Measurements from ENCODE around the gene VPS4A. TPM values are rescaled to one million over a fixed set of nuclear protein-coding genes. Genes with fewer than 3 reads are reported as not detected.
"Not testable (repeated sequence)": the region's sequence is repeated elsewhere in the genome, so short reads cannot be mapped to it uniquely, and the experiment has no call there.

VPS4A gene
- polyA plus RNA-seq (ENCODE audit: insufficient read length in 10 of 10), result 10 to 100 TPM; 32.4 to 38.1 (median 36.2) TPM
- long read RNA-seq, donor 1, full-length matches to known transcripts, result 17 of 73 reads
- long read RNA-seq, donor 1, partial matches to known transcripts, result 50 of 73 reads
- long read RNA-seq, donor 1, other reads (novel, unspliced or antisense), result 6 of 73 reads
- long read RNA-seq, donor 2, full-length matches to known transcripts, result 9 of 30 reads
- long read RNA-seq, donor 2, partial matches to known transcripts, result 12 of 30 reads
- long read RNA-seq, donor 2, other reads (novel, unspliced or antisense), result 9 of 30 reads
- long read RNA-seq, donor 3, result 0 reads
- long read RNA-seq, donor 4, full-length matches to known transcripts, result 11 of 46 reads
- long read RNA-seq, donor 4, partial matches to known transcripts, result 35 of 46 reads
- long read RNA-seq, donor 4, other reads (novel, unspliced or antisense), result 0 of 46 reads
- long read RNA-seq, donor 5, full-length matches to known transcripts, result 17 of 90 reads
- long read RNA-seq, donor 5, partial matches to known transcripts, result 73 of 90 reads
- long read RNA-seq, donor 5, other reads (novel, unspliced or antisense), result 0 of 90 reads
- long read RNA-seq, donor 6, full-length matches to known transcripts, result 18 of 55 reads
- long read RNA-seq, donor 6, partial matches to known transcripts, result 22 of 55 reads
- long read RNA-seq, donor 6, other reads (novel, unspliced or antisense), result 15 of 55 reads
- long read RNA-seq, donor 7, full-length matches to known transcripts, result 8 of 42 reads
- long read RNA-seq, donor 7, partial matches to known transcripts, result 22 of 42 reads
- long read RNA-seq, donor 7, other reads (novel, unspliced or antisense), result 12 of 42 reads
- long read RNA-seq, donor 8, full-length matches to known transcripts, result 11 of 11 reads
- long read RNA-seq, donor 8, partial matches to known transcripts, result 0 of 11 reads
- long read RNA-seq, donor 8, other reads (novel, unspliced or antisense), result 0 of 11 reads
- long read RNA-seq, donor 9, full-length matches to known transcripts, result 2 of 2 reads
- long read RNA-seq, donor 9, partial matches to known transcripts, result 0 of 2 reads
- long read RNA-seq, donor 9, other reads (novel, unspliced or antisense), result 0 of 2 reads

- DNase-seq, result peak; percentile 95 to 98 (median 96)
These were observed at the start of gene VPS4A for GRCh38 chr16:69310653-69311532. VPS4A (plus strand) TSS chr16:69311350; CDS start chr16:69311512, 162 bp downstream.

DNA sequence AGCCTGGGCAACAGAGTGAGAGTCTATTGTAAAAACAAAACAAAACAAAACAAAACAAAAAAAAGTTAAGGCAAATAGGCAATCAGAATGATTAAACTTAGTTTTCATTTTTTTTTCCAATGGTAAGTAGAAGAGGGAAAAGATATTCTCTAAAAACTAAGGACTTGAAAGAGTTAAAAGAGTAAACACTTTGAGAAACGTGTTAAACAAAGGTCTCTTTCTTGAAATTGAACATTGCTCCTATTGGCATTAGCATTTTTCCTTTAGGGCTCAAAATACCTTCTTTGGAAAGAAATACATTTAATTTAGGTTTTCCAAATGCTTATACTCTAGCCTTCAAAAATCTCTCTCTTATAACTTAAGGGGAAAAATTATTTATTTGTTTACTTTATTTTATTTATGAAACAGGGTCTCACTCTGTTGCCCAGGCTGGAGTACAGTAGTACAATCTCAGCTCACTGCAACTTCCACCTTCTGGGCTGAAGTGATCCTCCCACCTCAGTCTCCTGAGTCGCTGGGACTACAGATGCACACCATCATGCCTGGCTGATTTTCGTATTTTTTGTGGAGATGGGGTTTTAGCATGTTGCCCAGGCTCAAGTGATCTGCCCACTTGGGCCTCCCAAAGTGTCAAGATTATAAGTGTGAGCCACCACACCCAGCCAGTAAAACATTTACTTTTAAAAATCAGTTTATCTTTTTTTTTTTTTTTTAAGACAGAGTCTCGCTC lies 44.7 kb upstream of the VPS4A start:
- no peak for DNase-seq

DNA sequence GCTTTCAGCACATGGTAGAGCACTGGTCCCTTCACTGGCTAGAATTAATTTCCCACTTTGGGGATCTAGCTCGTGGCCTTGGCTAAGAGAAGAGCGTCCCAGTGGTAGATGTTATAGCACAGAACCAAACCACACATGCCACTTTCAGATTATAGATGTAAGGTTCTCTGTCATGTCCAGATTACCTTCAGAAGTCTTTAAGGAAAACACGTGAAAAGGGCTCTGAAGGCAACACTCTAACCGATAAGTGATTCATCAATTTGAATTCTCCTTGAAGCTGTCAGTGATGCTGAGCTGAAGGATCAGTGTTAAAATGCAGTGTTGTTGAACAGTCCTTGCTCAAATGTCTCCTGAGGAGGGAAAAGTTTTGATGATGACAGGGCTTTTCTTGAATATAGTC lies 43.5 kb upstream of the VPS4A start:
- DNase-seq, result no peak

DNA sequence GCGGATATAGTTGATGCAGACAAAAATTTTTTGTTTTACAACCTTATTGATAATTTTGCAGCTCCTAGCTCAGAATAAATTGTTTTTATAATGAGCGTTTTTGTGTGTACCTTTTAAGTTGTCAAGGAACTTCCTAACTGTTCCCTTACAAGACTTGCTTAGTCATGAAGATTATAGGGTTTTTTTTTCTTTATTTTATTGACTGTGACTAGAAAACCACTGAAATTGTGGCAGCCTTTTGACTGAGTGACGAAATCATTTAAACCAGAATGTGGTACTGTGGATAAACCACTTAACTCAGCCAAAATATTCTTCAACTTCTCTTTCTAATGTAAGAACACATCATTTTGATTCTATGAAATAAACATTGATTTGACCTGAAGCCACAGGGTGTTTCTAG lies 40.8 kb upstream of the VPS4A start:
- DNase-seq, result no peak

DNA sequence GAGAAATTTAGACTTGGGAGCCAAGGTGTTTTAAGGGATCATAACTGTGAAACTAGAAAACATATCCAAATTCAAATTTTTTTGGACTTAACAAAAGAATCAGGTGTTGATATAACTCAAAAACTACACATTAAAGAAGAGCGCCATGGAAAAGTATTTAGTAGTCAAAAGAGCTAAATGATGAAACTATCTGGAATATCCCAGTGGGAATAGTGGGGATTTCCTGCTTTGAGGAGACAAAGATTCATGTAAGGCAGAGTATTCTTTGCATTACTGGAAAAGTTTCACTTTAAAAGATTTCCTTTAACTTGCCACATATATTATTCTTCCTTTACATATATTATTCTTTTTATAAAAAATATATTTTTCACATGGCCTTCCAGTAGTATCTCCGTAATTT lies 40.3 kb upstream of the VPS4A start:
- DNase-seq, result peak in 1 of 3 donors; percentile 43

DNA sequence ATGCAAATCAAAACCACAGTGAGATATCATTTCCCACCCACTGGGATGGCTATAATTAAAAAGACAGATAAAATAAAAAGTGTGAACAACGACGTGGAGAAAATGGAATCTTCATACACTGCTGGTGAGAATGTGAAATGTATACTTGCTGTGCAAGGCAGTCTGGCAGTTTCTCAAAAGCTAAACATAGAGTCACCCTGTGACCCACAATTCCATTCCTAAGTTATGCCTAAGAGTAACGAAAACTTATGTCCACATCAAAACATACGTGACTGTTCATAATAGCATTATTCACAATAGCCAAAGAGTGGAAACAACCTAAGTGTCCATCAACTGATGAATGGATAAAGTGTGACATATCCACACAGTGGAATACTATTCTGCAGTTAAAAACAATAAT lies 38.1 kb upstream of the VPS4A start:
- DNase-seq, result peak in 1 of 3 donors; percentile 38

DNA sequence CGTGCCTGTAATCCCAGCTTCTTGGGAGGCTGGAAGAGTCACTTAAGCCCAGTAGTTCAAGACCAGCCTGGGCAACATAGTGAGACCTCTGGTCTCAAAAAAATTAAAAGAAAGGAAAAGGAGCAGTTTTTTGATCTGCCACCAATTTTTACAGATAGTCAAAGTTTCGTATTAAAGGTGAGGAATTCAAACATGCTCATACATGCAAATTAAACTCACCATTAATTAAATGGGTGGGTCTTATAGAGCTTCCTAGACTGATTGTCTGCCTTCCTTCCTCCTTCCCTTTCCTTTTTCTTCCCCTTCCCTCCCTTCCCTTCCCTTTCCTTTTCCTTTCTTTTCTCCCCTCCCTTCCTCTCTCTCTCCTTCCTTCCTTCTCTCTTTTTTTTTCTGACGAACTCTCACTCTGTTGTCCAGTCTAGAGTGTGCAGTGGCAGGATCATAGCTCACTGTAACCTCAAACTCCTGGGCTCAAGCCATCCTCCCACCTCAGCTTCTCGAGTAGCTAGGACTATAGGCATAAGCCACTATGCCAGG lies 36.4 kb upstream of the VPS4A start:
- no peak for DNase-seq

DNA sequence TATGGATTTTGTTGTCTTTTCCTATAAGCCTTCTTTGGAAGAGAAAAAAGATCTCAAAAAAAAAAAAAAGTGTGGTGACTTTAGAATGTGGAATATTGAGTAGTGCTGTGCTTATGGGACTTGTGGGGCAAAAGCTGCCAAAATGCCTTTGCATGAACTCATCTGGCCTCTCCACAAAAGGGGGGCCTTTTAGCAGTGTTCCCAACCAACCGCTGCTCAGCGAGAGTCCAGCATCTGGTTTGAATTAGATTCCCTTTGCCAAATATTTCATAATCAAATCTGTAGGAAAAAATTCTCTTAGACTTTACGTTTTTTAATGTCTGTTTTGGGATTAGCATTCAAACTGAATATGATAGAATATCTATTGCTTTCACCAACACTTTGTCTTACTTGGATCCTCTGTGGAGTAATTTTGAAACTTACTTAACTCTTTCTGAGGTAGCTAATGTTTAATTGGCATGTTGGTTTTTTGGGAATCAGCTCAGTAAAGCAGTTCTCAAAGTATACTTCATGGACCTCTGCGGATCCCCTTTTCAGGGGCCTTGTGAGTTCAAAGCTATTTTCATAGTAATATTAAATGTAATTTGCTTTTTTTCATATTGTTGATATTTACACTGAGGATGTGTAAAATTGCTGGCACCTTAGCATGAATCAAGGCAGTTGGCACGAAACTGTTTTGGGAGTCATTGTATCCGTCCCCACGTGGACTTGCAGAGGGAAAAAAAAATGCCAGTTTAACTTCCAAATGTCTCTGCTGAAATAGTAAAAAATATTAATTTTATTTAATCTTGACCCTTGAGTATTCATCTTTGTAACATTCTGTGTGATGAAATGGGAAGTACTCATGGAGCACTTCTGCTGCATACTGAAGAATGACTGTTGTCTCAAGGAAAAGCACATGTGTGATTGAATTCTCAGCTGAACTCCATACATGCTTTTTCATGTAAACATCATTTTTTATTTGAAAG lies 34.7 kb upstream of the VPS4A start:
- peak; percentile 94 to 98 (median 96) for DNase-seq

GRCh38 chr16:69277413-69277812 lies 33.7 kb upstream of the VPS4A start:
- peak in 2 of 3 donors; percentile 39 to 58 for DNase-seq

DNA sequence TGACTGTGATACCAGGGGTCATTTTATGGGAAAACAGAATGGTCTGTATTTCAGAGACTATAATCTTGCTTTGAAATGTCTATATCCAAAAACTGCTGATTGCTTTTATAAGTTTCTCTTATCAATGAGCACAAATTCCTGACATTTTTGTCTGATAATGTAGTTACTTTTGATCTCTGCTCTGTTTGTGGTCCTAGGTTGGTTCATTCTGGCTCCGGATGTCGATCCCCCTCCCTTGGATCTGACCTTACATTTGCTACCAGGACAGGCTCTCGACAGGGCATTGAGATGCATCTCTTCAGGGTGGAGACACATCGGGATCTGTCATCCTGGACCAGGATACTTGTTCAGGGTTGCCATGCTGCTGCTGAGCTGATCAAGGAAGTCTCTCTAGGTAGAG lies 27.3 kb upstream of the VPS4A start:
- no peak for DNase-seq

DNA sequence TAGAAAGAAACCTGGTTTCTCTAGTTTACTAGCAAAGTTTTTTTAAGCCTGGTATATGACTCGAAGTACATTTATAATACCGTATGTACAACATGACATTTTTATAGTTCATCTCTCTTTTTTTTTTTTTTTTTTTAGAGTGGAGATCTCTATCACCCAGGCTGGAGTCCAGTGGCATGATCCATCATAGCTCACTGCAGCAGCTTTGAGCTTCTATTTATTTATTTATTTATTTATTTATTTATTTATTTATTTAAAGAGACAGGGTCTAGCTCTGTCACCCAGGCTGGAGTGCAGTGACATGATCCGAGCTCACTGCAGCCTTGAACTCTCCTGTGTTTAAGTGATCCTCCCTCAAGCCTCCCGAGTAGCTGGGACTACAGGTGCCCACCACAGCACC lies 25.9 kb upstream of the VPS4A start:
- DNase-seq, result no peak

- DNase-seq, result peak; percentile 75 to 86 (median 79)
These were observed 24.0 kb upstream of the VPS4A start for GRCh38 chr16:69286941-69287713.

- DNase-seq, result not testable (repeated sequence)
These were observed 19.5 kb upstream of the VPS4A start for GRCh38 chr16:69291657-69292056.

DNA sequence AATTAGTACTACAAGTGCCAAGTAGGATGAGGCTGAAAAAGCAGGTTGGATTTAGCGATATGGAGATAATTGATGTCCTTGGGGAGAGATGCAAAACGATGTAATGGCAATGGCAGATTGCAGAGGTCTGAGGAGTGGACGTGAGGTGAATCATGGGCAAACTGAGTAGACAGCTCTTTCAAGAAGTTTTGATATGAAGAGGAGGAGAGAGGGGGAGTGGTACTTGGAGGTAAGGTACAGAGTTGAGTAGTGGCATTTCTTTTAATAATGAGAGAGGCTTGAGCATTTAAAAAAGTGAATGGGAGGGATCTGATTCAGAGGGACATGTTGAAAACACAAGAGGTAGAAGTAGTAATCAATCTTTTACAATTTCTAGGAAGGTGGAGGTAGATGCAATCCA lies 17.7 kb upstream of the VPS4A start:
- DNase-seq, result no peak

DNA sequence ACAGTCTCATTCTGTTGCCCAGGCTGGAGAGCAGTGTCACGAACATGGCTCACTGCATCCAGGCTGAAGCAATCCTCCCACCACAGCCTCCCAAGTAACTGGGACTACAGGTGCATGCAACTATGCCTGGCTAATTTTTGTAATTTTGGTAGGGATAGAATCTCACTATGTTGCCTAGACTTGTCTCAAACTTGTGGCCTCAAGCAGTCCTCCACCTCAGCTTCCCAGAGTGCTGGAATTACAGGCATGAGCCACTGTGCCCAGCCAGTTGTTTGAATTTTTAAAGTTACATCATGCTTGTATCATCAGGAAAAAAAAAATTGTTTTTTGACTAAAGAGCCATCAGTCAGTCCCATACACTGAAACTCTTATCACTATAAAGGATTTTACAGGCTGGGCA lies 17.1 kb upstream of the VPS4A start:
- DNase-seq, result no peak

DNA sequence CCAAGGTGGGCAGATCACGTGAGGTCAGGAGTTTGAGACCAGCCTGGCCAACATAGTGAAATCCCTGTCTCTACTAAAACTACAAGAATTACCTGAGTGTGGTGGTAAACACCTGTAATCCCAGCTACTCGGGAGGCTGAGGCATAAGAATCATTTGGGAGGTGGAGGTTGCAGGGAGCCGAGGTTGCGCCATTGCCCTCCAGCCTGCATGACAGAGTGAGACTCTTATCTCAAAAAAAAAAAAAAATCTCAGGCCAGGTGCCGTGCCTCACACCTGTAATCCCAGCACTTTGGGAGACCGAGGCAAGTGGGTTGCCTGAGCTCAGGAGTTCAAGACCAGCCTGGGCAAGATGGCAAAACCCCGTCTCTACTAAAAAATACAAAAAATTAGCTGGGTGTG lies 14.4 kb upstream of the VPS4A start:
- not testable (repeated sequence) for DNase-seq

- no peak for DNase-seq
These were observed 12.9 kb upstream of the VPS4A start for GRCh38 chr16:69298261-69298660.

GRCh38 chr16:69301187-69301586 lies 10.0 kb upstream of the VPS4A start:
- no peak for DNase-seq
